ENCODE data around the gene MNDA.

Gene MNDA

DNA sequence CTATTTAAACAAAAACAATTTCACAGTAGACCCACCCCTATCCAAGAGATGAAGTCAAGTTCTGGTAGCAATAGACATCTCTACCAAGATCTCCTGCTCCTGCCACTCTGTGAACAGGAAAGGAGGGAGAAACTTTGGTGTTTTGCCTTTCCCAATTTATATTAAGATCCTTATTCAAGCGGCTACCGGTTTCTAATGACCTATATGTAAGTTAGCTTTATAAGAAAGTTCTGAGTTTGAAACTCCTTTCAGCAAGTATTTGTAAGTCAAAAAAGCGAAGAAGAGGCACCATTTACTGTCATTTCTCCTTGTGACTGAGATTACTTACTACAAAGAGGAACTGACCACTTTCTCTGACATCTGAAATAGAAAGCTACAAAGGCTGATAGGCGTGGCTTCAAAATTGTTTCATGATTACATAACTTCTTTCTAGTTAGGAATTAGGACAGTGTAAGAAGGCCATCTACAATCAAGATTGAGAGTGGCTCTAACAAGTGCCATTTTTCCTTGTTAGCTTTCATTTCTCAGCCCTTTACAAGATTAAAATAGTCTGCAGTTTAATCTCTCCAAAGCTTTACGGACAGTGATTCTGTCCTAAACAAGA lies at the start of gene MNDA:
MNDA (plus strand) TSS at position 448 of the 604 bp plus-strand sequence. CDS start 10,803 bp downstream, outside the sequence.
- no peak for DNase-seq

DNA sequence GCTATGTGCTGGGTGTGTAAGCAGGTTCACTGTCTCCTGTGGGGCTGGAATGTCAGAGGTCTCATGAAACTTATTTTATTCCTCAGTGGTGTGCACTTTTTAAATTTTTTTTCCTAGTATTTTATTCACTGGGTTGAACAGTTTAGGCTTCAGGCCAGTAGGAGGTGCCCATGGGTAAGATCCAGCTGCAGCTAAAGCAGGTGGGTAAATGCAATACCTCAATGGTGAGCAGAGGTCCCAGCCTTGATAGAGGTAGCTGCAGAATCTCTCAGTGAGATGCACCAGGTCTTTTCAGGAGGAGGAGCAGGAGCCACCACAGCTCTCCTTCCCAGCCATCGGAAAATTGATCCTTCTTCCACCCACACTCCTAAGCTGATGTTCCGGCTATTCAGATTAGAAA lies 37.5 kb upstream of the MNDA start:
- no peak for DNase-seq

DNA sequence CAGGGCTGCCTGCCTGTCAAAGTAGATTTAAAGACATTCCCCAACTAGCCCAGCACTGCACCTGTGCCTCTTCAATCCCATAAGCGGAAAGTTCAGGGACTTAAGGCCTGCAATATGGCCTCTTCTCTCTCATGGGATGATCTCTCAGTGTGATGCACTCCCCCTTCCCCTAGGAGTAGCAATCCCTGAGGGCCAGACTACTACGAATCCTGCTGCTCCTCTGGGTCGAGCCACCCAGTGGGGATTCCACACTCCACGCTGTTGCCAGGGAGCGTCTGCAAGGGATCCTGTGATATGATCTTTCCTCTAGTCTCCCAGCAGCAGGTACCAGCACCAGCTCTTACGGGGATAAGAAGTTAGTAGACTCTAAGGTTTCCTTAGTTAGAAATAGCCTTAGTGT lies 36.9 kb upstream of the MNDA start:
- DNase-seq = no peak

DNA sequence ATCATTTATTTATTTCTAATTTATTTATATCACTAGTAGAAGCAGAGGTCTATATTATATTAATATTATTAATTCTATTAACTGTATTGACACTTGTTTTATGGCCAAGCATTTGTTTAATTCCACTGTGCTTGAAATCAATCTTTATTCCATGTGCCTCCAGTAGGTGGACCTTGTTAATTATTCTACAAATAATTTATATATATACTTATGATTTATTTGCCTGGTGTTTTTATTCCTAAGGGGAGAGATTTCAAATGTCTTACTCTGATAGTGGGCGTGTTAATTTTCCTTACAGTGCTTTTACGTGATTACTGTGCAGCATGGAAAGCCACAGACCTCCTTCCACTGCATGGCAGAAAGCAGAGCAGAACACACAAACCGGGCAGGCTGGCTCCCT lies 32.6 kb upstream of the MNDA start:
- DNase-seq = no peak

DNA sequence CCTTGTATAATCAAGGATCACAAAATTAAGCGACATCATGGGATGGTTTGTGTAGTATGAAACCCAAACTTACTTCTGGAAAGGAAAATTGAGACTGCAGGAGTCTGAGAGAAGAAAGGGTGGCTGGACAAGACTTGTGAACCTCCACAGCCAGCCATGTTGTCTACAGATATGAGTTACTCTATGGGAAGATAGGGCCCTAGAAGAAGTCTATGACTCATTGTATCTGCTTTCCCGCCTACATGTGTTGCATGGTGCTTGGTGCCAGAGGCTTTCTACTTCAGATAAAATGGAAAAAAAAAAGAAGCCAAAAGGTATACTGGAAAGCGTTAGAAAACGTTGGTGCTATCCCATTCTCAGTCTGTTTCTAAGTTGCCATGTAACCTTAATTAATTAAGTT lies 31.5 kb upstream of the MNDA start:
- DNase-seq = no peak

DNA sequence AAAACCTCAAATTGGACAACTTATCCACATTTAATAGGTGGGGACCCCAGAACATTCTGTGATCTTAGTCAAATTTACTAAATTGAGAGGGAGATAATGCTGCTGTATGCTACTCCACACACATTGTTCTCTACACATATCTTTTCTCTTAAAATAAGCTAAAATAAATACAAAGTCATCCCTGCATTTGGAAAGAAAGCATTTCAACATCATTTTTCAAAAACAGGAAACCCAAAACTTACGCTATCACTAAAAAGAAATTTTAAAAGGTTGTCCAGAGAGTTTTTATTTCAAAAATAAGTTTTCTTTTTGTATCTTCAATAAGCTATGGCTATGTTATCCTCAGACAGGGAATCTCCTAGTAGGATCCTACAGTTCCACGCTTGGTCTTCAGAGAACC lies 30.6 kb upstream of the MNDA start:
- DNase-seq = no peak

DNA sequence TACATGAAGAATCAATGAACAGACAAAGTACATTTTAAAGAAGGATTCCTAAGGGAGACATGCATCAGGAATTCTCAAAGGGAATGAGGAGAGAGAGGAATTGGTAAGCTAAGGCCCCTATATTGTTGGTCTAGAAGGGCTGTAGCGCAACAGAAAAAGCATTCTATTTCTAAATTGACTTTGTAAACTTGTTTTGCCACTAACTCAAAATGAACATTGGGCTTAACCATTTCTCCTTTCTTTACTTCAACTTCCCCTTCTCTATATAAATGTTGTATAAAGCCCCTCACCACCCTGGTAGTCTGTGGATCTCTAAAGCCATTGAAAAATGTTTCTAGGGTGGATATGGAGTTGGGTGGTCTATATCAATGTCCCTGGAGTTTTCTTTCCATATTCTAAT lies 29.8 kb upstream of the MNDA start:
- DNase-seq = no peak

DNA sequence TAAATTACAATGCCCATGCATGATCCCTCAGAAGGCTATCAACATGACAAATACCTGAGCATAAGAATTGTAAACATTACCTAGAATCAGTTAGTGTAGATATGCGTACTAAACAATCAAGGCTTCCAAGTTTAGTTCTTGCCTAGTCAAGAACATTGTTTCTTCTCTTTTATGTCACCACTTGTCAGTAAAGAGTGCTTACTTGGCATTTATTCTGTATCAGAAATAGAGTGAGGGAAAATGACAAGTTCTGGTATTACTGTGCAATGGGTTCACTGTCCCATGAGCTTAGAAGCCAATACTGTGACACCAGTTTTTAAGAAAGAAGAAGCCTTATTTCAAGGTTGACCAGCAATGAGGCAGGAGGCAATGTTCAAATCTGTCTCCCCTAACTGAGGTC lies 27.5 kb upstream of the MNDA start:
- no peak for DNase-seq

DNA sequence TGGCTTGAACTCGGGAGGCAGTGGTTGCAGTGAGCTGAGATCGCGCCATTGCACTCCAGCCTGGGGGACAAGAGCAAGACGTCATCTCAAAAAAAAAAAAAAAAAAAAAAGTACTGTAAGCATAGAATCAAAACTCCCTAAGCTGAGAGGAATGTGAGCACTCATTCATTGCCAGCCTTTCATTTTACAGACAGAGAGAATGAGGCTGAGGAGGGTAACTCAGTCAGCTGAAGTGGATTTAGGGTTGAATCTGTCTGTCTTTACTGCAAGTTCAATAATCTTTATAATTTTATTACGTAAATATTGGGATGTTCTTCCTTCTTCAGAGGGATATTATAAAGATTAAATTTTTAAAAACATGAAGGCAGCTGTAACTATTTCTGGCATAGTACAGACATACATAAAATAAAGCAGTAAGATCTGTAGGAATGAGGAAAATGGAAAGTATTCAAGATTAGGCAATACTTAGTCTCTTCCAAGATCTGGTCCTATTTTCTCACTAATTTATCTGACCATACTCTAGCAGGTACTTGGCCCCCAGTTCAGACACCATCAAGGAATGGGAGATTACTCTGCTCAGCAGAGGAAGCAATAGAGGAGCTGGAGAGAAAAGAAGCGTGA lies 24.1 kb upstream of the MNDA start:
- DNase-seq = no peak

DNA sequence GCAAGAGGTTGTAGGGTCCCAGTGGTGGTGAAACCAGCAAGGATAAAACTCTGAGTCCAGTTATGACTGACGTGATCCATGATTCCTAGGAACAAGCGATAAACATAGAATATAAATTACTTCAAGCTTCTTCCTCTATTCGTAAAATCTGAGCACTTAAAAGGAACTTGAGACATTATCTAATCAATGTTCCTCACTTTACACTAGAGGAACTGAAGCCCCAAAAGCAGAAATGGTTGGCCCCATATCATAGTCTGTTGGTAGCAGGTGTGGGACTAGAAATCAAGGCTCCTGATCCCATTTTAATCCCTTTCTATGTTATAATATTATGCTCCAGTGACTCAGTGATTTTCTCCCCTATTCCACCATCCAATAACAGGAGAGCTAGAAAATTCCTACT lies 21.9 kb upstream of the MNDA start:
- no peak for DNase-seq

DNA sequence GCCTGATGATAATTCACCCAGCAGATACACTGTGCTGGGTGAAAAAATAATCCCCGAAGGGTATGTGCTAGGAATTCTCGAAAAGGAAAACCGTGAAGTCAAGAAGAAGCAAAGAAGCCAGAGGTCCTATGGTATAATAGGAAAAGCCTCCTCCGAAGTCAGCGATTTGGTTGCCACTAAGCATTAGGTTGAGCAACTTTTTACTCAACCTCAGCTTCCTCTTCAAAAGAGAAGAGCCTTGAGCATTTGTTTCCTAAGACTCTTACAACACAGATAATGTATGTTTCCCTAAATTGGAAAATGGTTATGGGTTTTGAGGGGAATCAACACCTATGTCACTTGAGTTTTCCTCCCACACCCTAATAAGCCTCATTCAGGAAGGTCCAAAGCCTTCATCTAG lies 21.3 kb upstream of the MNDA start:
- DNase-seq = no peak

DNA sequence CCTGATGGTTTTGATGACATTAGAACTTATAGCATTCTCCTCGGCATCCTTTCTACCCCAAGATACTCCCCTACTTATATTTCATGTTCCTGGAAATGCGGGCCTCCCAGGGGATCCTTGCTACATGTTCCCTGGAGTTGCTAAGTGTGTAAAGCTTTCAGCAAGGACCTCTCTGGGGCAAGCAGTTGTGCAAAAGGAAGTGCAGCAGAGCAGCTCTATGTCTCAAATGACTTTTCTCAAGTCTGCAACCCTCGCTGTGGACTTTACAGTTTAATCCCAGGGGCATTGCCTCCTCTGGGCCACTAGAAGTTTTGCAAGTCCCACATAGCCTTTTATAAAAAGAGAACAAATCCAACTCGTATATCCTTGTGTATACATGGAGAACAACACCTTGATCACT lies 20.8 kb upstream of the MNDA start:
- DNase-seq = no peak

DNA sequence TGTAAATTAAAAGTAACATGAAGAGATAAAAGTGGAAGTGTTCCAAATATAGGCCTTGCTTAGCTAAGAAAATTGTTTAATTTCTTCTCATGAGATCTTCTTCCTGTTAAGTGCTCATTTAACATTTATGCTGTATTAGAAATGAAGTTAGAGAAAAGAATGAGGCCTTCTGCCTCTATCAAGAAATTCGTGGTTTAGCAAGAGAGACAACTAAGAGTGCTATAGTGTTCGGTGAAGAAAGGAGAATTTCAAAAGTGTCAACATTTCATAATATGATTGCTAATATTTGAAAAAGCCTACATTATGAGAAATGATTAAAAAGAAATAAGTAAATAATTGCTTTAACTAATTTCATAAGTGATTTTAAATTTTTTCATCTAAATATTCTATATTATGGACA lies 18.8 kb upstream of the MNDA start:
- no peak for DNase-seq

DNA sequence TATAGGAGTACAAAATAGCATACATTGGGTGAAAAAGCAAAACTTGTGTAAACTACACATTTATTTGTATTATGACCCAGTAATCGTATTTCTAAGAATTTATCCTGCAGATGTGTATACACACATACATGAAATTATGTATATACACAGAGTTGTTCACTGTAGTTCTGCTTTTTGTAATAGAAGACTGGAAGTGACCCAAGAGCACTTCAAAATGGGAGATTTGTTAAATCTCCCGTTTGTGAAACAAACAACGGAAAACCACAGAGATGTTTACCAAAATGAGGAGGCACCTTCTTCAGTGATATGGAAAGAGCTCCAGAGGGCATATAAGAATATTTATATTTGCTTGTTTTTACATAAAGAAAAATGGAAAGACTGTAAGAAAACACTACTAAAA lies 18.0 kb upstream of the MNDA start:
- DNase-seq = no peak

DNA sequence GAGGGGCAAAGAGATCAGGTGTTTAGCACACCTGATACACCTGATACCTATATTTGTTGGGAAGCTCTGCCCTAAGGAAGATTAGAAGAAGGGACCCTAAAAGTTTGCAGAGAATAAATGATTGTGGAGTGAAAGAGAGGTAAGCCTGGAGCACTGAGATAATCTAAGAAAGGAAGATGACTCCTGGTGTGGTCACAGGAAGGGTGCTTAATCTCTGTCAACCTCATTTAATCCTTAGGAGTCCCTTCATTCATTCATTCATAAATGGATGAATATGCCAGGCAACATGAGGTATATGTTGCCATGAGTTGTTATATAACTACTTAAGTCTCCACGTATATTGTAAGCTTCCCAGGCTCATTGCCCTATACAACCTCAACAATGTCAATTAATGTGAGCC lies 16.2 kb upstream of the MNDA start:
- no peak for DNase-seq

DNA sequence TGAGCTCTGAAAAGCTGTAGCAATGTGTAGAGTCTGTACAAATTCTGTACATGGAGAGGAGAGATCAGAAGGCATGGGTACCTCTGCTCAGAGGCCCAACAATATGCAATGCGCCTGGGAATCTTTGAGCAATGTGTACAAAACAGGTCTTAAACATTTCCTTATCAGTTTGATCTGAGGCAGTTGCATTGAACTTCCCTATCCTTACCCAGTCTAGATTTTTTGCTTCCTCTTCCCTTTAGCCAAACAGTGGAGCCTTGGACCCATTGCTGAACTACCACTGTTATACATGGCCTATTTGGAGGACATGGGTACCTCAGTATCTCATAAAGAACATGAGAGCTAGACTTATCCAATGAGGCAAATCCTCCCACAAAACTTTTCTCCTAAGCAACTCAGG lies 12.6 kb upstream of the MNDA start:
- DNase-seq = no peak

DNA sequence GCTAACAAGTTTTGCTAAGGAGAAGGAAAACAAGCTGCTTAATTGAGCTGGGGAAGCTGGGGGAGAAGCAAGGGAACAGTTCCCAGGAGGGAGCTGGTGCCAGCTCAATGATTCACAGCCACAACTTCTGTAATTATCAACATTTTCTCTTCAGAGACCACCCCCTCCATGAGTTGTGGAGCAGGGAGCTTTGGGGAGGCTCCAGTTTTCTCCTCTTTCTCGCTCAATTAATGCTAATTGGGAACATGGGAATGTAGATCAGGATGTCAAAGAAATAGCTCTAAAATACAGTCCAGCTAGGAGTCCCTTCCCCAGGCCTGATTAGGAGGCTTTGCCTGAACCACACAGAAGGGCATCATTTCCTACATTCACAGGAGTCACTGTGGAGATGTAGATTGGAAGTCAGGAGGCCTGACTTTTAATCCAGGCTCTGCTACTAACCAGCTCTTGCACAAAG lies 12.1 kb upstream of the MNDA start:
- peak; percentile 70 for DNase-seq

DNA sequence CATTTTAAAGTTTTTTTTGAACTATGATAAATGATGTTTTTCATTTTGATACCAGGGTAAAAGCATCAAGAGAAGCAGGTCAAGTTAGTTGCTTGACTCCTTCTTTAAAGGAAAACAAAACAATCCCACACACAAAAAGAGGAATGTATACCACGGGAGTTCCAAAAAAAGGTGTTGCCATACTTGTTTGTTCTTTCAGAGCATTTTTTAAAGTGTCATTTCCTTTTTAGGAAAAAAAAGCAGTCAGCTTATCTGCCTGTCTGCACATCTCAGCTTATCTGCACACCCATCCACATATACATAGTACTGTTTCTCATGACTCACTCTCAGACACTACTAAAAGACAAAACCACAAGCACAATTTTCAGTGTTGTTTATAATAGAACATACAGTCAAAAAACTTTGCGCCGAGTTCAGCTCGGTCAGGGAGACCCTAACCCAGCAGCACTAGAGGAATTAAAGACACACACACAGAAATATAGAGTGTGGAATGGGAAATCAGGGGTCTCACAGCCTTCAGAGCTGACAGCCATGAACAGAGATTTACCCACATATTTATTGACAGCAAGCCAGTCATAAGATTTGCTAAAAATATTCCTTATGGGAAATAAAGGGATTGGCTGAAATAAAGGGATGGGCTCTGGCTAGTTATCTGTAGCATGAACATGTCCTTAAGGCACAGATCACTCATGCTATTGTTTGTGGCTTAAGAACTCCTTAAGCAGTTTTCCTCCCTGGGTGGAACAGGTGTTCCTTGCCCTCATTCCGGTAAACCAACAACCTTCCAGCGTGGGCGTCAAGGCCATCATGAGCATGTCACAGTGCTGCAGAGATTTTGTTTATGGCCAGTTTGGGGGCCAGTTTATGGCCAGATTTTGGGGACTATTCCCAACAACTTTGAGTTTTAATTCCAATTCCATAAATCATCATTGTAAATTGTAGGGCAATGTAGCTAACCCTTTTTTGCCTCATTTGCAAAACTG lies 11.4 kb upstream of the MNDA start:
- peak; percentile 12 for DNase-seq

DNA sequence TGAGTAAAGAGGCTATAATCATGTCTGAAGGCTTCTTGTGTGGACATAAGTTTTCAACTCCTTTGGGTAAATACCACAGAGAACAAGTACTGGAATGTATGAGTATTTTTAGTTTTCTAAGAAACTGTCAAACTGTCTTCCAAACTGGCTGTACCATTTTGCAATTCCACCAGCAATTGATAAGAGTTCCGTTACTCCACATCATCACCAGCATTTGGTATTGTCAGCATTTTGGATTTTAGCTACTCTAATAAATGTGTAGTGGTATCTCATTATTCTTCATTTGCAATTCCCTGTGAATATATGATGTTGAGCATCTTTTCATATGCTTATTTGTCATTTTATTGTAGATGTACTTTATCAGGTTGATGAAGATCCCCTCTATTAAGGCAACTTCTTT lies 9.4 kb upstream of the MNDA start:
- no peak for DNase-seq

DNA sequence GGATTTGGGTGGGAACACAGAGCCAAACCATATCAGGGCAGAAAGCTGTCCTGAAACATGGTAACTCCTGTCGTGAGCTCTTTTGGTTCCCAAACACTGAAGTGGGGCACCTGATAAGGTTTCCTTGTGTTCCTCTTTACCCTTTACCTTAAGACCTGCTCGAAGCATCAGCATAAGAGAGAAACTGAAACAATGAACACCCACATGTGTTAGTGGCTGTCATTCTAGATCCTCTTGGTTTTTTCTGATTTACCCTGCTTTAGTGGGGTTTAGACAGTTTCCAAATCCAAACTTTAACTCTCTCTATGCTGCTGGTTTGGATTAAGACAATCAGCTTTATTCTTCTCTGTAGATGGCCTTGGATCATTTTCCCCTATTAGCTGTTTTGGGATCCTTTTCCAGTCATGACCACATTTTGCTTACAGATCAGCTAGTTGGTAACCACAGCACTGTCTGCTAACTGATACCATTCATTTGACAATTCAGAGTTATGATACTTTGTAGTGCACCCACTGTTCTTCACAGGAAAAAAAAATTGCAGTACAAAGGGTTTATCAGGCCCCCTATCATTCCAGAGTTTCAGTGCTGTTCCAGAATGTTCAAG lies 975 bp upstream of the MNDA start:
- DNase-seq = no peak

DNA sequence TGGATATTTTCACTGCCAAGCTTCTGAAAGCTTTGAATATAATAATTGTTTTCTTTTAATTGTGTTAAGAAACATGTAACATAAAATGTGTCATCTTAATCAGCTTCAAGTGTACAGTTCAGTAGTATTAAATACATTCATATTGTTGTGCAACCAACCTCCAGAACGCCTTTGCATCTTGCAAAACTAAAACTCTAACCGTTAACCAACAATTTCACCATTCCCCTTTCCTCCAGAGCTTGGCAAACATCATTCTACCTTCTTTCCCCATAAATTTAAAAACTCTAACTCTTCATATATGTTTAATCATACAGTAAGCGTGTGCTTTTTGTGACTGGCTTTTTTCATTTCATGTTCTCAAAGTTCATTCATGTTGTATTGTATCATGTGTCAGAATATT lies 2.1 kb downstream of the MNDA start:
- no peak for DNase-seq

DNA sequence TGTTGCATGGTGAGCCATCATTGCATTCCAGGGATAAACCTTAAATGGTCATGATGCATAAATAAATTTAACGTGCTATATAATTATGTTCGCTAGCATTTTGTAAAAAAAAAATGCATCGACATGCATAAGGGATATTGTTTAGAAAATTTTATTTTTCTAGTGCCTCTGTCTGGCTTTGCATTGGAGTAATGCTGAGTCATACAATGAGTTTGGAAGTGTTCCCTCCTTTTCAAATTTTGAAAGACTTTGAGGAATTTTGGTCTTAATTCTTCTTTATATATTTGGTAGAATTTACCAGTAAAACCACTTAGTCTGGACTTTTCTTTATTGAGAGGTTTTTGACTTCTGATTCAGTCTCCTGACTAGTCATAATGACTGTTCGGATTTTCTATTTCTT lies 4.9 kb downstream of the MNDA start:
- DNase-seq = no peak

DNA sequence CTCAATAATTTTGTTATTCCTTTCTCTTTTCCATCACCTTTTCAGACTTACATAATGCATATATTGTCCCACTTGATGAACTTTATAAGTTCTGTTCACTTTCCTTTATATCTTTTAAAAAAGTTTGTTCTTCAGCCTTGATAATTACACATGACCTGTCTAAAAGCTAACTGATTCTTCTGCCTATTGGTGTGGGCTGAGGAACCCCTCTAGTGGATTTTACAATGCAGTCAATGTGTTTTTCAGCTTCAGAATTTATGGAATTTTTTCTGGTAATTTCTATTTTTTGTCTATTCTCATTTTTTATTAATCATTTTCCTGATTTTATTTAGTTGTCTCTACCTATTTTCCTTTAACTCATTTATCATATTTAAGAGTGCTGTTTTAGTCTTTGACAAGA lies 7.5 kb downstream of the MNDA start:
- no peak for DNase-seq

DNA sequence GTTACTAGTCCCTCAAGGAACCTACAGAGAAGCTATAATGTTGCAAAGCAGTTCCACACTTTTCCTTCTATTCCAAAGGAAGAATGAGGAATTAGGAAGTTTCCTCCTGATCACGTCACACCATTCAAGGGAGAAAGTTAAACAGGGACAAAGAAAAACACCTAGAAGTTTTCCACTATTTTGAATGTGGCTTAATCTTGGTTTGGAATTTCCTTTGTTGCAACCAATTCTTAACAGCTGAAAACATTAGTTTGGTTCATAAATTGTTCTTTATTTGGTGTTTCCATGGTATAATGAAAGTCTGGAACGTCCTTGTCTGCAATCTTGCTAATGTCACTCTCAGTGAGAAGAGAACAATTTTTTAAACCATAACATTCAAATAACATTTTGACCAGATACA lies 8.4 kb downstream of the MNDA start:
- DNase-seq = no peak
